M059J (cell line): ENCODE results near the gene LBH. TPM values are rescaled to one million over a fixed set of nuclear protein-coding genes. Genes with fewer than 3 reads are reported as not detected.

Source experiments
- DNase-seq: peaks from one replicate; pipeline ENCODE4 v3.0.0-alpha.2; 2012; ENCODE audit warnings: low read depth
- total RNA-seq: library from RNA; depleted of rRNA; stranded (reverse); fragments of >200 nt; shearing (Covaris generic); gene quantifications from 2 replicates; pipeline ENCODE4 v1.2.3, GENCODE V29; 2014

The LBH gene
- total RNA-seq, 1 experiment from 2014 or later: 38.9 TPM

- DNase-seq: no peak
Observed at GRCh38 chr2:30235008-30235655, 3.8 kb downstream of the LBH start.

- DNase-seq: no peak
Observed at GRCh38 chr2:30235859-30236535, 4.7 kb downstream of the LBH start.

GRCh38 chr2:30236591-30237238 lies 5.4 kb downstream of the LBH start:
- DNase-seq: no peak

- no peak for DNase-seq
Observed at GRCh38 chr2:30237239-30237965, 6.1 kb downstream of the LBH start.

GRCh38 chr2:30237966-30238800 lies 6.8 kb downstream of the LBH start:
- DNase-seq: no peak

GRCh38 chr2:30239308-30239985 lies 8.1 kb downstream of the LBH start:
- peak; percentile 41 for DNase-seq

GRCh38 chr2:30239986-30240752 lies 8.8 kb downstream of the LBH start:
- DNase-seq: no peak

GRCh38 chr2:30243231-30243630 lies 11.9 kb downstream of the LBH start:
- DNase-seq: no peak

GRCh38 chr2:30245364-30245763 lies 14.0 kb downstream of the LBH start:
- DNase-seq: no peak

- no peak for DNase-seq
Observed at GRCh38 chr2:30248791-30249190, 17.5 kb downstream of the LBH start.

GRCh38 chr2:30249354-30249753 lies 18.0 kb downstream of the LBH start:
- no peak for DNase-seq

GRCh38 chr2:30250421-30250820 lies 19.1 kb downstream of the LBH start:
- DNase-seq: no peak

- DNase-seq: peak; percentile 94
Observed at GRCh38 chr2:30252723-30253701, 21.7 kb downstream of the LBH start.

- no peak for DNase-seq
Observed at GRCh38 chr2:30253873-30254684, 22.7 kb downstream of the LBH start.

GRCh38 chr2:30254685-30255001 lies 23.3 kb downstream of the LBH start:
- no peak for DNase-seq

- no peak for DNase-seq
Observed at GRCh38 chr2:30255026-30255425, 23.7 kb downstream of the LBH start.

- DNase-seq: no peak
Observed at GRCh38 chr2:30255466-30256408, 24.4 kb downstream of the LBH start.
